Measurements from ENCODE around the gene C6orf89.

C6orf89 gene

DNA sequence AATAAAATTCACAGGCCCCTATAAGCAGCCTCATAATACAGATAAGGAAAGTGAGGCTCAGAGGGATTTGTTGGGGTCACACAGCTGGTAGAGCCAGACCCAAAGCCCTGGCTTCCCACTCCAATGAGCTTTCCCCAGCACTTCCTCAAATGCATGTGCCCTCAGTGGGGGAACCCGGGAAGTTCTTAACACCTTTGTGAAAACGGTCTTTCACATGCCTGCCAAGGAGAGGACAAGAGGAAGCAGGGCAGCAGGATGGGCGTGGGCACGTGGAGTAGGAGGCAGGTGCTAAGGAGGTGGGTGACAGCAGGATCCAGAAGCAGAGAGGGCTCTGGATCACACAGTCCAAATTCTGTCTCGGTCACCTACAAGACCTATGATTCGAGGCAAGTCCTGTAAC, 69.4 kb downstream of the C6orf89 start:
- no peaks in the 10 kb centered on the region for H3K9me3 ChIP-seq (ENCODE audit: low read length)
- no peak overlapping the region for H3K4me3 ChIP-seq (ENCODE audit: low read depth, low read length, poor library complexity, severe bottlenecking)
- H3K79me2 ChIP-seq (ENCODE audit: insufficient read depth, low read length), result no peaks in the 10 kb centered on the region
- no peaks in the 10 kb centered on the region for H3K9me2 ChIP-seq (ENCODE audit: low read depth, low read length)
- no peaks in the 10 kb centered on the region for H3K4me1 ChIP-seq (ENCODE audit: insufficient read depth, low read length, severe bottlenecking)
- no peaks in the 10 kb centered on the region for H3K36me3 ChIP-seq (ENCODE audit: insufficient read depth, low read length)
- no peak overlapping the region for H3K27ac ChIP-seq (ENCODE audit: low read depth, low read length, poor library complexity, severe bottlenecking)
- TF ChIP-seq, protein P1, sequence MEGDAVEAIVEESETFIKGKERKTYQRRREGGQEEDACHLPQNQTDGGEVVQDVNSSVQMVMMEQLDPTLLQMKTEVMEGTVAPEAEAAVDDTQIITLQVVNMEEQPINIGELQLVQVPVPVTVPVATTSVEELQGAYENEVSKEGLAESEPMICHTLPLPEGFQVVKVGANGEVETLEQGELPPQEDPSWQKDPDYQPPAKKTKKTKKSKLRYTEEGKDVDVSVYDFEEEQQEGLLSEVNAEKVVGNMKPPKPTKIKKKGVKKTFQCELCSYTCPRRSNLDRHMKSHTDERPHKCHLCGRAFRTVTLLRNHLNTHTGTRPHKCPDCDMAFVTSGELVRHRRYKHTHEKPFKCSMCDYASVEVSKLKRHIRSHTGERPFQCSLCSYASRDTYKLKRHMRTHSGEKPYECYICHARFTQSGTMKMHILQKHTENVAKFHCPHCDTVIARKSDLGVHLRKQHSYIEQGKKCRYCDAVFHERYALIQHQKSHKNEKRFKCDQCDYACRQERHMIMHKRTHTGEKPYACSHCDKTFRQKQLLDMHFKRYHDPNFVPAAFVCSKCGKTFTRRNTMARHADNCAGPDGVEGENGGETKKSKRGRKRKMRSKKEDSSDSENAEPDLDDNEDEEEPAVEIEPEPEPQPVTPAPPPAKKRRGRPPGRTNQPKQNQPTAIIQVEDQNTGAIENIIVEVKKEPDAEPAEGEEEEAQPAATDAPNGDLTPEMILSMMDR (IDR thresholded peaks at IDR 0.05; ENCODE audit: low read length), result no peak
- no peak for TF ChIP-seq EZH2 (IDR thresholded peaks at IDR 0.05; ENCODE audit: borderline replicate concordance, low read length)
- H3K27me3 ChIP-seq (ENCODE audit: insufficient read depth, low read length), result no peaks in the 10 kb centered on the region
- H2AFZ ChIP-seq (ENCODE audit: low read length), result no peak overlapping the region
- H3F3A ChIP-seq (ENCODE audit: insufficient read depth, low read length), result no peaks in the 10 kb centered on the region
- no peaks in the 10 kb centered on the region for H4K20me1 ChIP-seq (ENCODE audit: insufficient read depth, low read length)
- no peak overlapping the region for H3K4me2 ChIP-seq (ENCODE audit: low read length)
- no peak overlapping the region for H3K9ac ChIP-seq (ENCODE audit: low read length)

DNA sequence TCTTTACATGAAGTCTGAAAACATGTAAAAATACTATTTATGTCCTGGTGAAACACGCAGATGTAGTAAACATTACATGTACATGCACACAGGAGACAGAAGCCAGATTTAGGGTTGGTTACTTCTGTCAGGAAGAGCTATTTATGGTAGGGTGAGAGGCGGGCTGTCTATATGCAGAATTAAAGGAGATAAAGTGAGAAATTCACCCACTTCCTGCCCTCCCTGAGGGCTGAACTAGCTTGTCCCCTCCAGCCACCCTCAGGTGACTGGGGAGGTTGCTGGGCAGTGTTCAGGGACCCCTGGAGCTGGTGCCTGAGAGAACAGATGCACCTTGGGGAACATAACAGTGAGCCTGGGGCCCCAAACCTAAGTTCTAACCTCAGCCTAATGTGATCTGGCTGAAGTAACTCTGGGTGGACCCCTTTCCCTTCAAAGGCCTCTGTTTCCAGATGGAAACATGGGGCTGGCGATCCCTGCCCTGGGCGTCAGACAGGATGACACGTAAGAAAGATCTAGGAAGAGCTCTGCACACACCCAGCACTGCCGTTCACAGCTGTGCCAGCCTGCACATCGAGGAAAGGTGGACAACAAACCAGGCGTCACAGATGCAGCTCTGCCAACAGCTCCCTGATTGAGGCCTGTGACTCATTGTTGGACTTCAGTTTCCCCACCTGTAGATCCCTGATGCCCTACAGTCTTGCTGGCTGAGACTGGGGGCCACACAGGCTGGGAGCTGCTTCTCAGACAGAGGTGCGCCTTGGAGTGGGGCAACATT, 70.1 kb downstream of the C6orf89 start:
- Histone ChIP-seq H3K27me3 (ENCODE audit: insufficient read depth, low read length) (no peaks in the 10 kb centered on the region), H2AFZ (ENCODE audit: low read length) (no peak overlapping the region), H3K4me2 (ENCODE audit: low read length) (no peak overlapping the region), H3K36me3 (ENCODE audit: insufficient read depth, low read length) (no peaks in the 10 kb centered on the region), H4K20me1 (ENCODE audit: insufficient read depth, low read length) (no peaks in the 10 kb centered on the region), H3F3A (ENCODE audit: insufficient read depth, low read length) (no peaks in the 10 kb centered on the region), H3K79me2 (ENCODE audit: insufficient read depth, low read length) (no peaks in the 10 kb centered on the region), H3K4me3 (ENCODE audit: low read depth, low read length, poor library complexity, severe bottlenecking) (no peak overlapping the region), H3K9ac (ENCODE audit: low read length) (no peak overlapping the region), H3K9me2 (ENCODE audit: low read depth, low read length) (no peaks in the 10 kb centered on the region), H3K9me3 (ENCODE audit: low read length) (no peaks in the 10 kb centered on the region), H3K4me1 (ENCODE audit: insufficient read depth, low read length, severe bottlenecking) (no peaks in the 10 kb centered on the region), H3K27ac (ENCODE audit: low read depth, low read length, poor library complexity, severe bottlenecking) (no peak overlapping the region)
- TF ChIP-seq EZH2 (IDR thresholded peaks at IDR 0.05; ENCODE audit: borderline replicate concordance, low read length), result no peak
- TF ChIP-seq, protein P1 (IDR thresholded peaks at IDR 0.05; ENCODE audit: low read length), result no peak

DNA sequence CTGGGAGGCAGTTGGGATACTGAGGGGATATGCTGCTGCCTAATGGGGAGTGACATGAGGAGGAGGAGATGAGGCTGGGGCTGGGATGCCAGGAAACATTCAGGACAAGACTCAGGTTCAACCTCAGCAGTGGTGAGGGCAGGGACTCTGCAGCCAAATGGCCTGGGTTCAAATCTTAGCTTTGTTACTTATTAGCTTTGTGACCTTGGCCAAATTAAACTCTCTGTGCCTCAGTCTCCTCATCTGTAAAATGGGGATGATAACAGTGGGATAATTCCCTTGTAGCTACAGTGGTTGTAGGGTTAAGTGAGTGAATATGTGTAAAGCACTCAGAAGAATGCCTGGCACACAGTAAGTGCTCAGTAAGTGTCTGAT, 70.7 kb downstream of the C6orf89 start:
- H3K27me3 ChIP-seq (ENCODE audit: insufficient read depth, low read length), result no peaks in the 10 kb centered on the region
- no peak overlapping the region for H3K9ac ChIP-seq (ENCODE audit: low read length)
- no peak overlapping the region for H3K4me2 ChIP-seq (ENCODE audit: low read length)
- no peaks in the 10 kb centered on the region for H3K9me3 ChIP-seq (ENCODE audit: low read length)
- no peaks in the 10 kb centered on the region for H3F3A ChIP-seq (ENCODE audit: insufficient read depth, low read length)
- no peak overlapping the region for H3K27ac ChIP-seq (ENCODE audit: low read depth, low read length, poor library complexity, severe bottlenecking)
- no peak for TF ChIP-seq EZH2 (IDR thresholded peaks at IDR 0.05; ENCODE audit: borderline replicate concordance, low read length)
- TF ChIP-seq, protein P1 (IDR thresholded peaks at IDR 0.05; ENCODE audit: low read length), result no peak
- no peaks in the 10 kb centered on the region for H3K9me2 ChIP-seq (ENCODE audit: low read depth, low read length)
- no peak overlapping the region for H2AFZ ChIP-seq (ENCODE audit: low read length)
- no peaks in the 10 kb centered on the region for H3K79me2 ChIP-seq (ENCODE audit: insufficient read depth, low read length)
- no peak overlapping the region for H3K4me3 ChIP-seq (ENCODE audit: low read depth, low read length, poor library complexity, severe bottlenecking)
- no peaks in the 10 kb centered on the region for H3K36me3 ChIP-seq (ENCODE audit: insufficient read depth, low read length)
- no peaks in the 10 kb centered on the region for H4K20me1 ChIP-seq (ENCODE audit: insufficient read depth, low read length)
- H3K4me1 ChIP-seq (ENCODE audit: insufficient read depth, low read length, severe bottlenecking), result no peaks in the 10 kb centered on the region

All from OCI-LY1 (cell line).